Measurements from ENCODE around the gene EN1. TPM values are rescaled to one million over a fixed set of nuclear protein-coding genes. Genes with fewer than 3 reads are reported as not detected.

Gene EN1
- total and polyA plus RNA-seq, 2 donors (not counting 3 experiments of a cell fraction or from before 2014, with no cell fraction given), result not detected

DNA sequence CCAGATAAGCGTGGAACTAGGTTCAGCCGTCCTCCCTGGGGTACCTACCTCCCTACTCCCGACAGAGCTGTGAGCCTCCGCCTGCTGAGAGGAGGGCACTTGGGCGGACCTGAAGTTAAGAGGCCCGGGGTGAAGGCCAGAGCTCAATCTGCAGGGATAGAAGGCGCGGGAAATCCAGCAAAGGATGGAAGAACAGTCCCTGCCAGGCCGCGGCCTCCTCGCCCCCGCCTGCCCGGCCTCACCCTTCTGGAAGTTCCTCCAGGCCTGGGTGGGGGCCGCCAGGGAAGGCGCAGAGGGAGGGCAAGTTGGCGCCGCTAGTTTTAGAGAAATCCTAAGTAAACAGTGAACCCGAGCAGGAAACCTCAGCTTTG, 13.0 kb downstream of the EN1 start:
- Histone ChIP-seq H3K9ac (replicated peaks; ENCODE audit: extremely low read depth, insufficient read depth, low read length) (no peak overlapping the region), H3K27ac (ENCODE audit: insufficient read depth, low read depth, low read length) (no peak overlapping the region), H3K4me1 (ENCODE audit: control insufficient read depth, extremely low read depth, insufficient read depth, low read length) (no peaks in the 10 kb centered on the region), H3K27me3 (ENCODE audit: control insufficient read depth in 2 of 2, insufficient read depth in 2 of 2, low read length in 2 of 2) (peaks cover 67 to 76% of the 10 kb centered on the region in 2 experiments), H3K36me3 (ENCODE audit: control insufficient read depth in 2 of 2, extremely low read depth in 1 of 2, insufficient read depth in 2 of 2, low read length in 2 of 2) (no peaks in the 10 kb centered on the region), H3K9me3 (replicated peaks; ENCODE audit: control insufficient read depth, insufficient read depth, low read length) (no peaks in the 10 kb centered on the region), H3K4me2 (ENCODE audit: insufficient read depth, low read length) (no peak overlapping the region), H3K4me3 (replicated peaks in 1 of 3; ENCODE audit: insufficient read depth in 1 of 3, low read depth in 1 of 3, low read length in 3 of 3) (no peak overlapping the region), H3K9me1 (replicated peaks; ENCODE audit: control insufficient read depth, extremely low read depth, insufficient read depth, low read length) (no peaks in the 10 kb centered on the region), H2AFZ (ENCODE audit: low read depth, low read length) (no peak overlapping the region), H3K79me2 (ENCODE audit: control insufficient read depth, insufficient read depth, low read length) (no peaks in the 10 kb centered on the region), H4K20me1 (replicated peaks; ENCODE audit: control insufficient read depth, extremely low read depth, insufficient read depth, low read length) (no peaks in the 10 kb centered on the region)
- TF ChIP-seq MYC (IDR thresholded peaks at IDR 0.05; ENCODE audit: low read depth, low read length) (no peak), JUN (IDR thresholded peaks at IDR 0.05; ENCODE audit: borderline replicate concordance, insufficient read depth, insufficient read length, low read depth) (no peak), POLR2A (IDR thresholded peaks at IDR 0.05; ENCODE audit: low read depth, low read length) (no peak), FOS (IDR thresholded peaks at IDR 0.05; ENCODE audit: borderline replicate concordance, insufficient read depth, low read length) (no peak)
- TF ChIP-seq, protein P1, sequence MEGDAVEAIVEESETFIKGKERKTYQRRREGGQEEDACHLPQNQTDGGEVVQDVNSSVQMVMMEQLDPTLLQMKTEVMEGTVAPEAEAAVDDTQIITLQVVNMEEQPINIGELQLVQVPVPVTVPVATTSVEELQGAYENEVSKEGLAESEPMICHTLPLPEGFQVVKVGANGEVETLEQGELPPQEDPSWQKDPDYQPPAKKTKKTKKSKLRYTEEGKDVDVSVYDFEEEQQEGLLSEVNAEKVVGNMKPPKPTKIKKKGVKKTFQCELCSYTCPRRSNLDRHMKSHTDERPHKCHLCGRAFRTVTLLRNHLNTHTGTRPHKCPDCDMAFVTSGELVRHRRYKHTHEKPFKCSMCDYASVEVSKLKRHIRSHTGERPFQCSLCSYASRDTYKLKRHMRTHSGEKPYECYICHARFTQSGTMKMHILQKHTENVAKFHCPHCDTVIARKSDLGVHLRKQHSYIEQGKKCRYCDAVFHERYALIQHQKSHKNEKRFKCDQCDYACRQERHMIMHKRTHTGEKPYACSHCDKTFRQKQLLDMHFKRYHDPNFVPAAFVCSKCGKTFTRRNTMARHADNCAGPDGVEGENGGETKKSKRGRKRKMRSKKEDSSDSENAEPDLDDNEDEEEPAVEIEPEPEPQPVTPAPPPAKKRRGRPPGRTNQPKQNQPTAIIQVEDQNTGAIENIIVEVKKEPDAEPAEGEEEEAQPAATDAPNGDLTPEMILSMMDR (IDR thresholded peaks at IDR 0.05; ENCODE audit: extremely low read depth in 1 of 2, insufficient read depth in 1 of 2, low read depth in 1 of 2, low read length in 2 of 2), result no peak
- intact Hi-C loops (cut with micrococcal nuclease), result no loop called here
- FAIRE-seq (no peak), DNase-seq (ENCODE audit: low read depth, low spot score) (no peak)
- POLR2A ChIA-PET, result no interaction called here
- BruUV-seq (replicated peaks), result no TSS peak
- CTCF ChIA-PET, result no interaction called here
- dilution Hi-C loops (cut with MboI; ENCODE audit: extremely low pct_ligation_motif_present, low sequenced_read_pairs), result no loop called here

DNA sequence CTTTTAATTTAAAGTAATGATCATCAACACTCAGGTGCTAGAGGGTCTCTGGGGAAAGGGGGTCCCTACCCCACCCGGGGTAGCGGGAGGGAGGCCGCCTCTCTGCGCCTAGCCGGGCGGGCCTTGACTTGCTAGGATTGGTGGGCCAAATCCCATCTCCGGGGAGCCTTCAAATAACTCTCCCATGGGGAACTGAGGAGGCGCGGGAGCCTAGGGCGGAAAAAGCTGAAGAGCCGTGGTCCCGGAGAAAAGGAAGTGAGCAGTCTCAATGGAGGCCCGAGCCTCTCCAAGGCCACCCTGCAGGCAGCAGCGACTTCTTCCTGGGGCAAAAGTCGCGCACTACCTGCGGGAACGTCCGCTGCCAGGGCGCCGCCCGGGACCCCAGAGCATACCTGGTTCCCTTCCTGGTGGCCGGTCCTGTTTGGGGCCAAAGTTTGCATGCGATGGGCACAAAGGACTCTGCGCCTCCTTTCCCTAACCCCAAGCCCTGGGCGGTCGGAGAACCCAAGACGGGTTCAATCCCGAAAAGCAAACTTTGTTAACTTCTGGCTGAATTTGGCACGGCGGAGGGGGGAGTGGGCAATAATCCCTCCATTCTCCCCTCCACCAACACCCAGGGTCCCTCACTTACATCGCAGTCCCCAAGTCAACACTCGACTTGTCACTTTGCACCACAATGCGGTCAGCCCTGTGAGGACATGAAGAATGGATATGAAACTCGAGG, 13.6 kb downstream of the EN1 start:
- TF ChIP-seq, protein P1 (IDR thresholded peaks at IDR 0.05; ENCODE audit: extremely low read depth in 1 of 2, insufficient read depth in 1 of 2, low read depth in 1 of 2, low read length in 2 of 2), result no peak
- no peak for TF ChIP-seq EZH2 (IDR thresholded peaks at IDR 0.05; ENCODE audit: borderline replicate concordance, low read depth, low read length, severe bottlenecking)
- no peak for TF ChIP-seq POLR2A (IDR thresholded peaks at IDR 0.05; ENCODE audit: low read depth, low read length)
- no peak for TF ChIP-seq POLR2AphosphoS5 (IDR thresholded peaks at IDR 0.05; ENCODE audit: insufficient read depth, low read depth, low read length)
- no peak for TF ChIP-seq GATA2 (IDR thresholded peaks at IDR 0.05; ENCODE audit: insufficient read depth, insufficient read length, low read depth, low read length)
- TF ChIP-seq, protein P2, sequence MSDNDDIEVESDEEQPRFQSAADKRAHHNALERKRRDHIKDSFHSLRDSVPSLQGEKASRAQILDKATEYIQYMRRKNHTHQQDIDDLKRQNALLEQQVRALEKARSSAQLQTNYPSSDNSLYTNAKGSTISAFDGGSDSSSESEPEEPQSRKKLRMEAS (IDR thresholded peaks at IDR 0.05; ENCODE audit: insufficient read depth, insufficient read length), result no peak
- no peak for TF ChIP-seq JUN (IDR thresholded peaks at IDR 0.05; ENCODE audit: borderline replicate concordance, insufficient read depth, insufficient read length, low read depth)
- no peak for TF ChIP-seq FOS (IDR thresholded peaks at IDR 0.05; ENCODE audit: borderline replicate concordance, insufficient read depth, low read length)
- TF ChIP-seq MYC (IDR thresholded peaks at IDR 0.05; ENCODE audit: low read depth, low read length), result no peak
- Histone ChIP-seq H3K9me3 (replicated peaks; ENCODE audit: control insufficient read depth, insufficient read depth, low read length) (no peaks in the 10 kb centered on the region), H3K27ac (ENCODE audit: insufficient read depth, low read depth, low read length) (no peak overlapping the region), H3K79me2 (ENCODE audit: control insufficient read depth, insufficient read depth, low read length) (no peaks in the 10 kb centered on the region), H3K4me3 (replicated peaks in 1 of 3; ENCODE audit: insufficient read depth in 1 of 3, low read depth in 1 of 3, low read length in 3 of 3) (no peak overlapping the region), H4K20me1 (replicated peaks; ENCODE audit: control insufficient read depth, extremely low read depth, insufficient read depth, low read length) (no peaks in the 10 kb centered on the region), H3K27me3 (ENCODE audit: control insufficient read depth in 2 of 2, insufficient read depth in 2 of 2, low read length in 2 of 2) (peaks cover 62 to 73% of the 10 kb centered on the region in 2 experiments), H3K9me1 (replicated peaks; ENCODE audit: control insufficient read depth, extremely low read depth, insufficient read depth, low read length) (no peaks in the 10 kb centered on the region), H3K36me3 (ENCODE audit: control insufficient read depth in 2 of 2, extremely low read depth in 1 of 2, insufficient read depth in 2 of 2, low read length in 2 of 2) (no peaks in the 10 kb centered on the region), H3K9ac (replicated peaks; ENCODE audit: extremely low read depth, insufficient read depth, low read length) (no peak overlapping the region), H2AFZ (ENCODE audit: low read depth, low read length) (no peak overlapping the region), H3K4me2 (ENCODE audit: insufficient read depth, low read length) (no peak overlapping the region), H3K4me1 (ENCODE audit: control insufficient read depth, extremely low read depth, insufficient read depth, low read length) (no peaks in the 10 kb centered on the region)
- intact Hi-C loops (cut with micrococcal nuclease), result no loop called here
- ChIA-PET POLR2A (no interaction called here), CTCF (no interaction called here)
- DNase-seq (ENCODE audit: low read depth, low spot score) (no peak), FAIRE-seq (no peak)
- dilution Hi-C loops (cut with MboI; ENCODE audit: extremely low pct_ligation_motif_present, low sequenced_read_pairs), result no loop called here
- no TSS peak for BruUV-seq (replicated peaks)

All from endothelial cell of umbilical vein (primary cell).